HL-60/S4 treated with retinoic acid at 250 ng/mL for 4 days and 3 days (cell line): ENCODE data around the gene ZFP36.
"Not testable (repeated sequence)": the region's sequence is repeated elsewhere in the genome, so short reads cannot be mapped to it uniquely, and the experiment has no call there.

Experiments used
- in situ Hi-C: fragments of 300-500 bp; cut with MboI; formaldehyde crosslinking; loops from 2 replicates; pipeline ENCODE4 v1.7.0; 2022; ENCODE audit warnings: low sequenced_read_pairs

The ZFP36 gene

DNA sequence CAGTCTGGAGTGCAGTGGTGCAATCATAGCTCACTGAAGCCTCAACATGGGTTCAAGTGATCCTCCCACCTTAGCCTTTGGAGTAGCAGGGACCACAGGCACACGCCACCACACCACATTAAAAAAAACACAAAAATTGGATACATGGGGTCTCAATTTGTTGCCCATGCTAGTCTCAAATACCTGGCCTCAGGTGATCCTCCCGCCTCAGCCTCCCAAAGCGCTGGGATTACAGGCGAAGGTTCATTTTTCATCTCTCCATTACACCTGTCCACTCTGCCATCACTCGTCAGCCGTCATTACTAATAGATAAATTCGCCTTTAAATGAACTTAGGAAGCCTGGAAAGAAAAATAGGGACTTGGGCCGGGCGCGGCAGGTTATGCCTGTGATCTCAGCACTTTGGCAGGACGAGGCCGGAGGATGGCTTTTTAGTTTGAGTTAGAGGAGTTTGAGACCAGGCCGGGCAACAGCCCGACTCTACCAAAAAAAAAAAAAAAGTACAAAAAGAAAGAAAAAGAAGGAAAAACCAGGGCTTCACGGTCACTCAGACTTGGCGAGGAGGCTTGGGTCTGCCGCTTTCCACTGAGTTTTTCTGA lies 38.0 kb downstream of the ZFP36 start:
- in situ Hi-C loops: no loop called here

- in situ Hi-C loops: no loop called here
Measured at GRCh38 chr19:39445196-39446111, 38.8 kb downstream of the ZFP36 start, which contains the start of gene SUPT5H. Gene SUPT5H (plus strand): TSS chr19:39445582. CDS start chr19:39445891, 309 bp downstream.

GRCh38 chr19:39446365-39447084 lies 39.9 kb downstream of the ZFP36 start:
- in situ Hi-C loops: no loop called here

- in situ Hi-C loops: no loop called here
Measured at GRCh38 chr19:39448271-39448670, 41.6 kb downstream of the ZFP36 start.

- in situ Hi-C loops: no loop called here
Measured at GRCh38 chr19:39449116-39449797, 42.6 kb downstream of the ZFP36 start.

DNA sequence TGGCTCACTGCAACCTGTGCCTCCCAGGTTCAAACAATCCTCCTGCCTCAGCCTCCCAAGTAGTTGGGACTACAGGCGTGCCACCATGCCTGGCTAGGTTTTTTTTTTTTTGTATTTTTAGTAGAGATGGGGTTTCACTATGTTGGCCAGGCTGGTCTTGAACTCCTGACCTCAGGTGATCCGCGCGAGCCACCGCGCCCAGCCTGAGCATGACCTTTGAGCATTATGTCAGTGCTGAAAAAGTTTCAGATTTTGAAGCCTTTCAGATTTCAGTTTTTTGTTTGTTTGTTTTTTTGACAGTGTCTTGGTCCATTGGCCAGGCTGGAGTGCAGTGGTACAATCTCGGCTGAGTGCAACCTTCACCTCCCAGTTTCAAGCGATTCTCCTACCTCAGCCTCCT lies 44.6 kb downstream of the ZFP36 start:
- in situ Hi-C loops: not testable (repeated sequence)
